K562 (cell line): Measurements from ENCODE around the gene SLC45A3. TPM values are rescaled to one million over a fixed set of nuclear protein-coding genes. Genes with fewer than 3 reads are reported as not detected.

Experiments used
- ATAC-seq: fragments of 200-7000 bp; cut with Tn5 transposase; 3 replicates; pipeline ENCODE4 v1.9.1; 2020; ENCODE audit warnings: moderate library complexity
- BruUV-seq: library from RNA; stranded (reverse); fragments of 400-500 nt; replicated peaks from 2 replicates; lab custom pipeline; 2021; lab: Mats Ljungman, UMichigan
- CTCF ChIA-PET: fragments of 300-600 bp; formaldehyde crosslinking; extraction: SDS; loops from one replicate; lab custom pipeline; 2021; ENCODE audit warnings: low intra/inter-chr PET ratio; lab: Yijun Ruan, JAX
- POLR2A ChIA-PET: fragments of 300-600, 350-650 bp; sonication (Branson Sonifier 250); formaldehyde crosslinking; extraction: SDS; loops from one replicate; lab custom pipeline; 2021; ENCODE audit warnings: antibody characterized with exemption, inconsistent platforms; lab: Yijun Ruan, JAX
- DNase-seq, 4 experiments: peaks; one replicate each; pipeline versions ENCODE4 v3.0.0 to v3.0.0-alpha.2; 2011 to 2018; ENCODE audit warnings: low spot score in 3 of 4, mixed read lengths in 3 of 4; ENCODE audit errors: extremely low read depth in 1 of 4
- FAIRE-seq: peaks from 2 replicates; lab custom pipeline; 2011; peaks lifted over from hg19 to GRCh38; lab: Jason Lieb, UNC
- H2AFZ ChIP-seq: 2 replicates; pipeline ENCODE4 v1.6.0; 2011; ENCODE audit warnings: low read depth, low read length, control low read depth, inconsistent platforms
- H3K27ac ChIP-seq: fragments of 200-600 bp; 3 replicates; pipeline ENCODE4 v1.8.0; 2011; ENCODE audit warnings: low read depth, mild to moderate bottlenecking, control low read depth, inconsistent platforms, low read length, moderate library complexity, mixed read lengths; ENCODE audit errors: extremely low read depth
- H3K27me3 ChIP-seq, 2 experiments: fragments of 300-600 bp in 1 of 2; 2 replicates in 1 of 2; 3 replicates in 1 of 2; pipeline versions ENCODE4 v1.6.0 to v1.8.0; 2011; ENCODE audit warnings: inconsistent platforms in 2 of 2, low read length in 2 of 2, mild to moderate bottlenecking in 1 of 2, mixed read lengths in 1 of 2, moderate library complexity in 1 of 2; ENCODE audit not compliant: control insufficient read depth in 2 of 2, insufficient read depth in 2 of 2
- H3K36me3 ChIP-seq: fragments of 300-600 bp; 3 replicates; pipeline ENCODE4 v1.8.0; 2011; ENCODE audit warnings: mild to moderate bottlenecking, low read length, inconsistent platforms; ENCODE audit not compliant: control insufficient read depth, insufficient read depth
- H3K4me1 ChIP-seq, 2 experiments: fragments of 200-600 bp in 1 of 2; replicated peaks in 1 of 2; 2 replicates in 1 of 2; 3 replicates in 1 of 2; pipeline versions ENCODE4 v1.5.1 to v1.8.0; 2011; ENCODE audit warnings: inconsistent platforms in 2 of 2, low read length in 2 of 2, mild to moderate bottlenecking in 1 of 2, mixed read lengths in 1 of 2, moderate library complexity in 1 of 2; ENCODE audit not compliant: control insufficient read depth in 2 of 2, insufficient read depth in 2 of 2
- H3K4me2 ChIP-seq: 2 replicates; pipeline ENCODE4 v1.6.1; 2011; ENCODE audit warnings: low read length, control low read depth, inconsistent platforms, mixed read lengths; ENCODE audit not compliant: insufficient read depth
- H3K4me3 ChIP-seq: fragments of 200-600 bp; sonication (generic), shearing (Covaris generic); 2 replicates; pipeline ENCODE4 v1.5.1; 2016; ENCODE audit warnings: control low read depth, inconsistent platforms
- H3K79me2 ChIP-seq: fragments of 200-600 bp; 3 replicates; pipeline ENCODE4 v1.8.0; 2011; ENCODE audit warnings: low read length, inconsistent platforms; ENCODE audit not compliant: control insufficient read depth, insufficient read depth
- H3K9ac ChIP-seq, 2 experiments: 2 replicates each; pipeline versions ENCODE4 v1.6.0 to v1.6.1; 2011; ENCODE audit warnings: low read depth in 2 of 2, low read length in 2 of 2, control low read depth in 1 of 2, inconsistent platforms in 1 of 2, mild to moderate bottlenecking in 1 of 2, mixed read lengths in 1 of 2; ENCODE audit not compliant: insufficient read depth in 1 of 2
- H3K9me1 ChIP-seq: one replicate; pipeline ENCODE4 v1.6.0; 2011; ENCODE audit warnings: inconsistent platforms, mild to moderate bottlenecking, low read length, moderate library complexity; ENCODE audit not compliant: control insufficient read depth, insufficient read depth
- H3K9me3 ChIP-seq: replicated peaks from 2 replicates; pipeline ENCODE4 v1.5.1; 2011; ENCODE audit warnings: low read depth, low read length, inconsistent platforms; ENCODE audit not compliant: control insufficient read depth, insufficient read depth
- H4K20me1 ChIP-seq: replicated peaks from 2 replicates; pipeline ENCODE4 v1.6.1; 2011; ENCODE audit warnings: low read length, inconsistent platforms, mixed read lengths; ENCODE audit not compliant: control insufficient read depth, insufficient read depth
- BCOR ChIP-seq: fragments of 450-650 bp; IDR thresholded peaks from 2 replicates; pipeline ENCODE4 v1.6.1; 2016
- COPS2 ChIP-seq: fragments of 450-650 bp; conservative IDR thresholded peaks from 2 replicates; pipeline ENCODE4 v1.6.1; 2016; ENCODE audit warnings: mild to moderate bottlenecking, moderate library complexity
- DPF2 ChIP-seq: fragments of 450-650 bp; IDR thresholded peaks from 2 replicates; pipeline ENCODE4 v1.6.1; 2016
- ELF2 ChIP-seq: fragments of 250-450 bp; sonication (Bioruptor Pico); IDR thresholded peaks from 2 replicates; pipeline ENCODE4 v1.5.0; 2021; ENCODE audit warnings: mild to moderate bottlenecking
- HNRNPL ChIP-seq: fragments of 200-400 bp; formaldehyde crosslinking; IDR thresholded peaks from 2 replicates; pipeline ENCODE4 v1.6.1; 2017; ENCODE audit warnings: low read depth, mild to moderate bottlenecking, low read length
- PHF21A ChIP-seq: fragments of 450-650 bp; IDR thresholded peaks from 2 replicates; pipeline ENCODE4 v1.6.1; 2017; ENCODE audit warnings: low read depth, borderline replicate concordance
- RAD51 ChIP-seq: fragments of 450-650 bp; IDR thresholded peaks from 2 replicates; pipeline ENCODE4 v1.7.1; 2016; ENCODE audit warnings: low read depth, mild to moderate bottlenecking, borderline replicate concordance
- RBFOX2 ChIP-seq: fragments of 200-400 bp; formaldehyde crosslinking; IDR thresholded peaks from 2 replicates; pipeline ENCODE4 v1.6.1; 2017; ENCODE audit warnings: low read depth, mild to moderate bottlenecking, low read length, moderate library complexity
- WGBS: fragments of 100-300 bp; shearing (Covaris generic); methylation state at CpG from one replicate; pipeline ENCODE4 v1.1.6; 2016; ENCODE audit warnings: low coverage, mixed read lengths; ENCODE audit not compliant: insufficient coverage; ENCODE audit errors: missing lambda C conversion rate; 5-methylcytosine and 5-hydroxymethylcytosine counted together
- in situ Hi-C: fragments of 300-500 bp; cut with MboI; formaldehyde crosslinking; loops from 4 replicates; pipeline ENCODE4 v1.15.0; 2018; ENCODE audit warnings: inconsistent platforms, mixed read lengths
- intact Hi-C: fragments of 100-400 bp; cut with micrococcal nuclease; formaldehyde crosslinking; loops from 2 replicates; pipeline ENCODE4 v1.14.2; 2022
- polyA plus RNA-seq, 8 experiments: library from polyadenylated mRNA; depleted of rRNA in 4 of 8; stranded (reverse) in 5 of 8; unstranded in 3 of 8; fragments of >200 nt; fragmentation: Nextera tagmentation in 2 of 8; fragmentation: Illumina TruSeq in 1 of 8; extraction: Ambion mirVana in 2 of 8; extraction: Trizol in 1 of 8; gene quantifications; 2 replicates each; pipeline versions ENCODE4 v1.2.1 to v1.2.3, GENCODE V29; 2011 to 2014; ENCODE audit warnings: inconsistent platforms in 1 of 8, missing spikeins in 1 of 8
- total RNA-seq, 7 experiments: library from RNA; depleted of rRNA in 6 of 7; stranded (reverse); fragments of >200 nt in 6 of 7; fragmentation: Illumina TruSeq in 2 of 7; extraction: Trizol in 2 of 7; gene quantifications; 2 replicates each; pipeline versions ENCODE4 v1.2.1 to v1.2.3, GENCODE V29; 2011 to 2021; ENCODE audit warnings: low replicate concordance in 1 of 7
- TF ChIP-seq, protein P1 (sequence below): fragments of 450-650 bp; IDR thresholded peaks from 2 replicates; pipeline ENCODE4 v1.7.0; 2016; ENCODE audit warnings: borderline replicate concordance

SLC45A3 gene
- total and polyA plus RNA-seq, 9 of the 15 experiments (the other 6 are each of a cell fraction or from before 2014, with no cell fraction given), result 0.06 to 3.3 (median 1.3) TPM

DNA sequence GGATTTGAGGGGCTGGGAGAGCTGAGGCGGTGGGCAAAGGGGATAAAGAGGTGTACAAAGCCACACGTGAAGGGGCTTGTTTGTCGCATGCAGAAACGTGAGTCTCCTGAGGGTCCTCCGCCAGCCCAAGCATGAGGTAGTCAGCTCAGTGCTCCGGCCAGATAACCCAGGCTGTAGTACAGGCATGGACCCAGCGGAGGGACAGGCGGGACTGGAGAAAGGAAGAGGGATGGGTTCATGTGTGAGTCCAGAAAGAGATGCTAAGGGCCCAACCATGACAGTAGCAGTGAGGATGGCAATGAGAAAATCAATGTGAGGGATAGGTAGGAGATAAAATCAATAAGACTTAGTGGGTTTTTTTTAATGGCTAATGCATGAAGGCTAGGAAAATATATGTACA, 34.8 kb downstream of the SLC45A3 start:
- peak; percentile 61 for ATAC-seq
- Histone ChIP-seq H3K9me1 (no peaks in the 10 kb centered on the region), H4K20me1 (0 out of 2 replicates have a peak, but pooled peaks cover 4% of the 10 kb centered on the region), H3K4me1 (peaks cover 6 to 8% of the 10 kb centered on the region in 2 experiments; a peak in 4 of 5 replicates), H3K27ac (no peak overlapping the region), H3K79me2 (no peaks in the 10 kb centered on the region), H3K36me3 (no peaks in the 10 kb centered on the region), H3K4me3 (no peak overlapping the region), H3K27me3 (no peaks in the 10 kb centered on the region), H3K9me3 (no peaks in the 10 kb centered on the region), H3K9ac (peak overlapping the region in 1 of 2 experiments; percentile 68; a peak in 2 of 4 replicates), H3K4me2 (no peak overlapping the region), H2AFZ (no peak overlapping the region)
- CTCF ChIA-PET, result no interaction called here
- no TSS peak for BruUV-seq
- DNase-seq, result peak in 1 of 4 experiments; percentile 21
- POLR2A ChIA-PET, result interaction anchor here (0.7 to 1.7 kb wide), 3 partner anchors 13 to 249 kb away, joined by 3 to 9 read pairs (median 4); partner anchors contain the start of gene ELK4
- WGBS, result 33% methylated on average over 8 of the region's 8 CpGs
- no peak for TF ChIP-seq RBFOX2
- no peak for TF ChIP-seq PHF21A
- TF ChIP-seq COPS2, result no peak
- no peak for TF ChIP-seq ELF2 (CRISPR knock-in tag)
- no peak for TF ChIP-seq HNRNPL
- TF ChIP-seq, protein P1, sequence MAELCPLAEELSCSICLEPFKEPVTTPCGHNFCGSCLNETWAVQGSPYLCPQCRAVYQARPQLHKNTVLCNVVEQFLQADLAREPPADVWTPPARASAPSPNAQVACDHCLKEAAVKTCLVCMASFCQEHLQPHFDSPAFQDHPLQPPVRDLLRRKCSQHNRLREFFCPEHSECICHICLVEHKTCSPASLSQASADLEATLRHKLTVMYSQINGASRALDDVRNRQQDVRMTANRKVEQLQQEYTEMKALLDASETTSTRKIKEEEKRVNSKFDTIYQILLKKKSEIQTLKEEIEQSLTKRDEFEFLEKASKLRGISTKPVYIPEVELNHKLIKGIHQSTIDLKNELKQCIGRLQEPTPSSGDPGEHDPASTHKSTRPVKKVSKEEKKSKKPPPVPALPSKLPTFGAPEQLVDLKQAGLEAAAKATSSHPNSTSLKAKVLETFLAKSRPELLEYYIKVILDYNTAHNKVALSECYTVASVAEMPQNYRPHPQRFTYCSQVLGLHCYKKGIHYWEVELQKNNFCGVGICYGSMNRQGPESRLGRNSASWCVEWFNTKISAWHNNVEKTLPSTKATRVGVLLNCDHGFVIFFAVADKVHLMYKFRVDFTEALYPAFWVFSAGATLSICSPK, result no peak
- TF ChIP-seq RAD51, result no peak
- TF ChIP-seq BCOR, result no peak
- no peak for TF ChIP-seq DPF2
- peak; percentile 51 for FAIRE-seq
- in situ Hi-C loops (no loop called here), intact Hi-C loops (no loop called here)
